GM12801 (cell line): Measurements from ENCODE around the gene P2RX3.

Experiments used
- TF ChIP-seq, protein P1 (sequence below): IDR thresholded peaks from one replicate; pipeline ENCODE4 v1.5.1; 2011; ENCODE audit warnings: control low read depth; ENCODE audit not compliant: insufficient read length; ENCODE audit errors: extremely low read depth

P2RX3 gene

DNA sequence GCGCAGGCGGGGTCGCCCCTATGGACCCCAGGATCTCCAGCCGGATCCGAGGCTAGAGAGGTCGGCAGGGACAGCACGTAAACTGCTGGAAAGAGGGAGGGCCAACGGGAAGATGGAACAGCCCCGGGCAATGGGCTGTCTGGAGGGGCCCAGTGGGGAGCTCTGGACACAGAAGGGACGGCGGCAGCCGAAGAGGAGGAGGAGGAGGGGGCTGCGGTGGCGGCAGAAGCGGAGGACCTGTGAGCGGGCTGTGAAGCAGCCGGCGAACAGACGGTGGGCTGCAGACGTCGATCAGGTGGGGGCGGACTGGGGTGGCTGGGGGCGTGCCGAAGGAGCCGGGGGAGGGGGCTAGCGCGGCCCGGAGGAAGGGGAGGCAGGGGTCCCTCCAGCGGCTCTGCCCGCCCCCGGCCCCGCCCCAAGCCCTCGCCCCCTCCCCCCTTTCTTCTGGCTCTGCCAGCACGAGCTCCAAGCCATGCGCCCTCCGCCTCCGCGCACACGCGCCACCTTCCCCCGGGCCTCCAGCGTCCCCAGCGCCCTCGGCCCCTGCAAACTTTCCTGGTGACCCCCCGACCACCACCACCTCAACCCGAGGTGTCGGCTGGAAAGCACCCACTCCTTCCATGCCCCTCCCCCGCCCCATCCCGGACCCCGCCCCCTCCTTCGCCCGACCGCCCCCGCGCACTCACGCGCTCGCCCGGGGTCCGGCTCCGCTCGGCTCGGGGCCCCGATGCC is 13.8 kb upstream of the P2RX3 start:
- TF ChIP-seq, protein P1, sequence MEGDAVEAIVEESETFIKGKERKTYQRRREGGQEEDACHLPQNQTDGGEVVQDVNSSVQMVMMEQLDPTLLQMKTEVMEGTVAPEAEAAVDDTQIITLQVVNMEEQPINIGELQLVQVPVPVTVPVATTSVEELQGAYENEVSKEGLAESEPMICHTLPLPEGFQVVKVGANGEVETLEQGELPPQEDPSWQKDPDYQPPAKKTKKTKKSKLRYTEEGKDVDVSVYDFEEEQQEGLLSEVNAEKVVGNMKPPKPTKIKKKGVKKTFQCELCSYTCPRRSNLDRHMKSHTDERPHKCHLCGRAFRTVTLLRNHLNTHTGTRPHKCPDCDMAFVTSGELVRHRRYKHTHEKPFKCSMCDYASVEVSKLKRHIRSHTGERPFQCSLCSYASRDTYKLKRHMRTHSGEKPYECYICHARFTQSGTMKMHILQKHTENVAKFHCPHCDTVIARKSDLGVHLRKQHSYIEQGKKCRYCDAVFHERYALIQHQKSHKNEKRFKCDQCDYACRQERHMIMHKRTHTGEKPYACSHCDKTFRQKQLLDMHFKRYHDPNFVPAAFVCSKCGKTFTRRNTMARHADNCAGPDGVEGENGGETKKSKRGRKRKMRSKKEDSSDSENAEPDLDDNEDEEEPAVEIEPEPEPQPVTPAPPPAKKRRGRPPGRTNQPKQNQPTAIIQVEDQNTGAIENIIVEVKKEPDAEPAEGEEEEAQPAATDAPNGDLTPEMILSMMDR = no peak

DNA sequence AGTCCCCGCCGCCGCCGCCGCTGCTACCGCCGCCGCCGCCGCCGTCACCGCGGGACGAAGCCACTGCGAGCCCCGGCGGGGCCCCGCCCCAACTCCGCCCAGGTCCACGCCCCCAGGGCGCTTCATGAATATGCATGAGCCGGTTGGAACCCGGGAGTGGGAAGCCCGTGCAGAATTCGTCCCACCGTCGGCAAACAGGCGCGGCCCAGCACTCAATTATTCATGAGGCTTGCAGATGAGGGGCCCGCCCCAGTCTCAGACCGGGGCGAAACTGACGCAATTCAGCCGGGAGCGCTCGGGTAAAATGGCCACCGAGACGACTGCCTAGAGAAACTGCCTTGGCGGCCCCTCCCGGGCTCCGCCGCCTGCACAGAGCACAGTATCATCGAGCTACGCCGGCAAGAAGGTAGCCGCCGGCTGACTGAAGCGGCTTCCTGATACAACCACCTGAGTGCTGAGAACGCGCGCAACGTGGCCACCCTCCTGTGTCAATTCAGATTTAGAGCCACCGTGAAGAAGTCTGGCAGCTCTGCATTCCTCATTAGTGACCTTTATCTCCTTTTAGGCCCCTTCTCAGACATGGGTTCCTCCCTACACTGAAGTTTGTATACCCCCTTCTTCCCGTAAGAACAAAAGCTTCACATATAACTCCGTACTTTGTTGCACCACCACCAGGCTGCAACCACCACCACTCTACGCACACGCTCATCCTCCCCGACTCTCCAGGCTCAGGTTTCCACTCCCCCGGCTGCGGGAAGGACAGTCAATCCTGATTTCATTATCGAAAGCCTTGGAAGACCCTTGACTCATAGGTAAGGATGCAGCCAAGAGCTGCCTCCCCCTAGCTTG is 13.0 kb upstream of the P2RX3 start, which contains the start of gene TNKS1BP1:
TSS of gene TNKS1BP1 (minus strand) at position 67 of the 849 bp plus-strand sequence. CDS start 3,067 bp downstream, outside the sequence.
- TF ChIP-seq, protein P1 = no peak

DNA sequence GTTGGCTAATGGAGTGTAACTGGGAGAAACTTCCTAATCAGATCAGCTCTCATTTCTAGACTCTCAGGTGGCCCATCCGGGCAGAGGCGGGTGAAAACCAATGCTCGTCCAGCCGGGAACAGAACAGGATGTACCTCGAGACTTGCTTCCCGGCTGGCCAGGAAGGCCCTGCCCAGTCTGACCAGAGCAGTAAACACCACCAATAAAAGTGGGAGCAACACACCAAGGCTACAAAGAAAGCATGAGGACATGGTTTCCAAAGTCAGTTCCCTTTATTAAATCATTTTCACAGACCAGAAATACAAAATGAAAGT is 12.5 kb upstream of the P2RX3 start:
- TF ChIP-seq, protein P1 = no peak

DNA sequence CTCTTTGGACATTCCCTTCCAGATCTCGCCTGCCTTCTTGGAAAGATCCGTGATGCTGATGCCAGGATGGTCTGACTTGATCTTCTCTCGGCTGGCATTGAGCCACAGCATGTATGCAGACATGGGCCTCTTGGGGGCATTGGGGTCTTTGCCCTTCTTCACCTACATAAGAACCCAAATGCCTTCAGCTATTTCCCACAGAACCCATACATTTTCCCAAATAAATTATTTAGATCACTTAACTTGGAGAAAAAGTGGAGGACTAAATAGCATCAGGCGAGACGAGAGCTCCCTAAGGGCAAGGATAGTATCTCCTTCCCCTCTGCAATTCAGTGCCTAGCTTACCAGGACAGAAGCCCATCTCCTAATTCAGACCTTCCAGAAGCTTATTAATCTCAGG is 10.4 kb upstream of the P2RX3 start:
- TF ChIP-seq, protein P1 = no peak

DNA sequence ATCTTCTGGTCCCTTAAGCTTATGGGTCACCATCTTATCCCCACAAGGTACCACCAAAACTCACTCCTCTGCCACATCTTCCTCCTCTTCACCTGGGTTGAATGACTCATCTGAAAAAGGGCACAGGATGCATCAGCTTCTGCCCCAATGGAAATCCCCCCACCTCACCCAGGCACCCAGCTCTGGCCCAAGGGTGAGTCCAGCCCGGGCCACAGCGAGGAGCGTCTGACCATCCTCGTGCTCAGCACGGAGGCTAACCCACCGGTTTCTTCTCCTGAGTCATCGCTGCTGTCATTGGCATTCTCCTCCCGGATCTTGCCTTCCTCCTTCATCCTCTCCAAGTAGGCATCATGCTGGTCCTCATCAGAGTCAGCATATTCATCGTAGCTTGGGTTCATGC is 8.1 kb upstream of the P2RX3 start:
- TF ChIP-seq, protein P1 = no peak

DNA sequence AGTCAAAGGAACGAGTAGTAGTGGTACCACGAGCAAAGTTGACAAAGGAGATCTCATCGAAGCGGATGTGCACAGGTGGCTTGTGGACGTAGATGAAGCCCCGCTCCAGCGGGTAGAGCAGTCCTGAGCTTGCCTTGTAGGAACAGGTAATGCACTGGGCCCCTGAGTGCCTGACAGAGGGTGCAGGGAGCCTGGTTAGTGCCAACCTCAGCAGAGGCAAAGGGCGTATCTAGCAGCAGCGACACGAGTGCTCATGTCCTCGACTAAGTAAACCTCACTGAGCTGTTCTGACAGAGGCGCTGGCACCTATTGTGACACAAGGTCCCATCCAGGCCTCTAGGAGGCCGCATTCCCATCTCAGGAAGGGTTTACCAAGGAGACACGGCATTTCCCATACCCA is 6.4 kb upstream of the P2RX3 start:
- TF ChIP-seq, protein P1 = no peak

DNA sequence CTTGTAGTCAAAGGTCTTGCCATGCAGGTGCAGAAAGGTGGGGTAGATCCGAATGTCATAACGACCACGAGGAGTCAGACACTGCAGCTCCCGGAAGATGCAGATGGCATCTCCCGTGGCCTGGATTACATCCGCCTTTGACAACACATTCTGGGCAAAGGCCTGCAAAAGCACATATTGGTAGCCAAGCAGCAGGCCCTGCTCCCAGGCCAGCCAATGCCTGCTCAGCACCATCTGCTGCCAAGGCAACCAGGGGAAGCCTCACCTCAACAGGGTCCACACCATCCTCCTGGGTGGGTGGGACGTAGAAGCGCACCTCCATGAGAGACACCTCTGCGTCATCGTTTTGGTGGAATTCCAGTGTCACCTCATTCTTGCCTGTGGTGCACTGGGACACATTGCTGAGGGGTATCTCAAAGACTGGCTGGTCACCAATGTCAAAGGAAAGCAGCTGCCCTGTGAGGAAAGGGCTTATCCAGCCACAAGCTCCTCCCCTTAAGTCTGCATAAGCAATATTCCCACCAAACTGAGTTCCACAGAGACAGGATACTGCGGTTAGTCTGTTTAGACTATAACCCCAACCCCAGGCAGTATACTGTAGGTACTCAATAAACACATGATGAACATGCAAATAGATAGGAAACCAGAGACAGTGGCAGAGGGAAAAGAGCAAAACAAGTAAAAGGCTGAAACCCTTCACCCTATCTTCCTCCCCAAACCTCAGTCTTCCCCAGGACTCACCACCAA is 5.3 kb upstream of the P2RX3 start:
- TF ChIP-seq, protein P1 = no peak
